Ascending aorta (tissue), 2 donors: Measurements from ENCODE around the gene LAMA4. TPM values are rescaled to one million over a fixed set of nuclear protein-coding genes. Genes with fewer than 3 reads are reported as not detected.

Experiments used
- DNase-seq, 2 donors: peaks; one replicate each; pipeline ENCODE4 v3.0.0-alpha.2; 2019; ENCODE audit warnings: low spot score in 2 of 2
- H3K27ac ChIP-seq, 2 donors: fragments of 200-600 bp; sonication (generic); one replicate each; pipeline ENCODE4 v1.5.1; 2016 to 2017; ENCODE audit warnings: mild to moderate bottlenecking in 1 of 2
- H3K27me3 ChIP-seq: fragments of 200-600 bp; sonication (generic); one replicate; pipeline ENCODE4 v1.5.1; 2017
- H3K36me3 ChIP-seq, 2 donors: fragments of 200-600 bp; sonication (generic); one replicate each; pipeline ENCODE4 v1.5.1; 2016
- H3K4me1 ChIP-seq, 2 donors: fragments of 200-600 bp; sonication (generic); one replicate each; pipeline ENCODE4 v1.5.1; 2016 to 2017; ENCODE audit warnings: mild to moderate bottlenecking in 1 of 2
- H3K4me3 ChIP-seq, 2 donors: fragments of 200-600 bp; sonication (generic); one replicate each; pipeline ENCODE4 v1.5.1; 2016 to 2017; ENCODE audit warnings: mild to moderate bottlenecking in 1 of 2
- H3K9me3 ChIP-seq, 2 donors: fragments of 200-600 bp; sonication (generic); one replicate each; pipeline ENCODE4 v1.5.1; 2016
- CTCF ChIP-seq, 3 experiments: fragments of 200-600 bp in 2 of 3; fragments of 450-650 bp in 1 of 3; sonication (generic) in 2 of 3; IDR thresholded peaks; one replicate each; pipeline ENCODE4 v1.5.1; 2016 to 2019; ENCODE audit warnings: antibody characterized with exemption in 3 of 3, mild to moderate bottlenecking in 1 of 3, moderate library complexity in 1 of 3
- intact Hi-C: fragments of 100-400 bp; cut with DNase I; formaldehyde crosslinking; loops from one replicate; pipeline ENCODE4 v1.15.1; 2023
- total RNA-seq: library from RNA; depleted of rRNA; stranded (reverse); fragments of >200 nt; gene quantifications from one replicate; pipeline ENCODE4 v1.1.0, GENCODE V29; 2016

Gene LAMA4
- total RNA-seq, 1 donor from 2014 or later: 49.0 TPM

- no peaks in the 10 kb centered on the region for H3K4me1 ChIP-seq
- TF ChIP-seq CTCF (IDR thresholded peaks at IDR 0.05): no peak
- no peak overlapping the region for H3K4me3 ChIP-seq
- no peaks in the 10 kb centered on the region for H3K9me3 ChIP-seq
- H3K27me3 ChIP-seq: no peaks in the 10 kb centered on the region
- no peak for DNase-seq
- intact Hi-C loops: no loop called here
- H3K27ac ChIP-seq: no peak overlapping the region
- peaks cover 0 to 6% of the 10 kb centered on the region in 2 donors for H3K36me3 ChIP-seq
Measured at GRCh38 chr6:112177092-112177491, 77.3 kb downstream of the LAMA4 start.

DNA sequence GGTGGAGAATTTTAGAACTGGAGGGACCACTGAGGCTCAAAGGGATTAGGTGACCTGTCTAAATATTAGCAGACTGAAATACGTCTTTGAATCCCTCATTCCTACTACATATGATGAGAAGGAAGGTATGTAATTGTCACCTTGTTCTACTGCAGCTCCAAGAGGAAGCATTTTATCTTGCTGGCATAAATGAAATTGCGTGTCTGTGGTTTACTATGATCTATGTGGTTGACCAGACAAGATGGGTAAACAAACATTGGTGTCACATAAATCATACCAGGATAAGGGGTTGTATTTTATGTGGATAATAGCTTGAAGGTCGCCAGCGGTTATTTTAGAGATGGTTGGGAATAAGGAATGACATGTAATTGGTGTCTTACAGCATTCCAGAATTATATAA, 78.2 kb downstream of the LAMA4 start:
- TF ChIP-seq CTCF (IDR thresholded peaks at IDR 0.05): no peak
- intact Hi-C loops: no loop called here
- Histone ChIP-seq H3K27me3 (no peaks in the 10 kb centered on the region), H3K27ac (no peak overlapping the region), H3K9me3 (no peaks in the 10 kb centered on the region), H3K4me3 (no peak overlapping the region), H3K4me1 (no peaks in the 10 kb centered on the region), H3K36me3 (peaks cover 0 to 6% of the 10 kb centered on the region in 2 donors)
- DNase-seq: no peak

DNA sequence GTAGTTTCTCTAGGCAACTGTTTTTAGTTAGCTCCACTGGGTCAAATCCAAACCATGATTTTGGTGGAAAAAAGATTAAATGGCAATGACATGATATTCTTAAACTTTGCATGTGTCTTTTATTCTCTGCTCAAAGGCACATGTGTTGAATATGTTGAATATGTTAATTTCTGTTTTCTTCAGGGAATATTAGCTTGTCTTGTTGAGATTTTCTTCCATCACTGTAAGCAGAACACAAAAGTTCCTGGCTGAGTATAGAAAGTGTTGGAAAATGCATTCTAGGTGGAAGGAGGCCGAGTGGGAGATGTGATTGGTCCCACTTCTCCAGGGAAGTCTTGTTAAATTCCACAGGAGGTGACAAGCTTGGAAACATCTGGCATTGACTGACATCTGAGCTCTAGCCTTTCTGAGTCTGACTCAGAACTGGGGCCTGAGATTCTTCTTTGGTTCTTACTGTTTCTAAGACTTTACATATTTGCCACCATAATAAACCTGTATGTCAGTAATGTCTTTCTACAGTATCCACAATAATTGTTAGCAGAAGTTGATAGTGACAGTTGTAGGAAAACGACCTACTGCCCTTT, 81.1 kb downstream of the LAMA4 start:
- no peaks in the 10 kb centered on the region for H3K27me3 ChIP-seq
- no peak overlapping the region for H3K4me3 ChIP-seq
- TF ChIP-seq CTCF (IDR thresholded peaks at IDR 0.05): no peak
- no peak for DNase-seq
- peaks cover 0 to 11% of the 10 kb centered on the region in 2 donors for H3K36me3 ChIP-seq
- no peaks in the 10 kb centered on the region for H3K4me1 ChIP-seq
- no peak overlapping the region for H3K27ac ChIP-seq
- intact Hi-C loops: no loop called here
- H3K9me3 ChIP-seq: no peaks in the 10 kb centered on the region

GRCh38 chr6:112172540-112172939, 81.8 kb downstream of the LAMA4 start:
- Histone ChIP-seq H3K36me3 (peaks cover 0 to 11% of the 10 kb centered on the region in 2 donors), H3K27me3 (no peaks in the 10 kb centered on the region), H3K4me3 (no peak overlapping the region), H3K27ac (no peak overlapping the region), H3K9me3 (no peaks in the 10 kb centered on the region), H3K4me1 (no peaks in the 10 kb centered on the region)
- no peak for TF ChIP-seq CTCF (IDR thresholded peaks at IDR 0.05)
- DNase-seq: no peak
- intact Hi-C loops: no loop called here

DNA sequence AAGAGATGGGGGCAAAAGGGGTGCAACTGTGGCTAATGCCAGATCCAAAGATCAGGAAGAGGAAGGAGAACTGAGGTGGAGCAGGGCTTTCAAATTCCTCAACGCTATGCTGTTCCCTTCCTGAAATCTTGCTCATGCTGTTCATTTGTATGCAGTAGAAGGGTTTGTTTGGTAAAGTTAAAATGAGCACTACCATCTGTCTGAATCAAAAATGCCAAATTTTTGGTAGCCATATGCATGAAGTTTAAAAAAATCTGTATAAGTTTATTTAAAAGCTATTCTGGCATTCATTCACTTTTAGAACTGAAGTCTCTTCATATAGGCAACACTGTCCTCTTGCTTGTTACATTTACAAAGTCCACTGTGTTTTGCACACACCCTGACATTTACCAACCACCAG, 84.8 kb downstream of the LAMA4 start:
- DNase-seq: no peak
- Histone ChIP-seq H3K27ac (no peak overlapping the region), H3K4me1 (no peaks in the 10 kb centered on the region), H3K4me3 (no peak overlapping the region), H3K9me3 (no peaks in the 10 kb centered on the region), H3K27me3 (no peaks in the 10 kb centered on the region), H3K36me3 (peaks cover 5 to 8% of the 10 kb centered on the region in 2 donors)
- intact Hi-C loops: loop anchor here (10.0 kb wide), 1 partner anchor 455 kb away; no protein-coding TSS in a partner anchor
- no peak for TF ChIP-seq CTCF (IDR thresholded peaks at IDR 0.05)
